GM21528 (cell line): ENCODE data around the gene CCBE1.

ENCODE experiments used
- ATAC-seq: cut with Tn5 transposase; IDR thresholded peaks from one replicate; pipeline ENCODE4 v1.9.1; 2021; ENCODE audit warnings: mild to moderate bottlenecking, moderate library complexity; ENCODE audit not compliant: unreplicated experiment, low FRiP score

CCBE1 gene

GRCh38 chr18:59577386-59577655 lies 119.9 kb downstream of the CCBE1 start:
- no peak for ATAC-seq

- no peak for ATAC-seq
Observed at GRCh38 chr18:59576541-59577385, 120.5 kb downstream of the CCBE1 start.

DNA sequence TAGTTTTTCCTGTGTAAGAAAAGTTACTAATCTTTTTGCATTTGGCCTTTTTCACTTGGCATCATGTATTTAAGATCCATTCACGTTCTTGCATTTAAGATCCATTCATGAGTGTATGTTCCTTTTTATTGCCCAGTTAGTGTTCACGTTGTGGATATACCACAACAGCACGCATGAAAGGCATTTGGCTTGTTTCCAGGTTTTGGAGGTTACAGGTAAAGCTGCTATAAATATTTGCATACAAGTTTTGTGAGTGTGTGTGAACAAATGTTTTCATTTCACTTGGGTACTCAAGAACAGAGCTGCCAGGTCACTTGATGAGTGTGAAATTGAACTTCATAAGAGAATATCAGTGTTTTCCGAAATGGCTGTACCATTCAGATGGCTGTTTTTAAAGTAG lies 121.2 kb downstream of the CCBE1 start:
- ATAC-seq: no peak

- ATAC-seq: no peak
Observed at GRCh38 chr18:59573962-59574361, 123.3 kb downstream of the CCBE1 start.

DNA sequence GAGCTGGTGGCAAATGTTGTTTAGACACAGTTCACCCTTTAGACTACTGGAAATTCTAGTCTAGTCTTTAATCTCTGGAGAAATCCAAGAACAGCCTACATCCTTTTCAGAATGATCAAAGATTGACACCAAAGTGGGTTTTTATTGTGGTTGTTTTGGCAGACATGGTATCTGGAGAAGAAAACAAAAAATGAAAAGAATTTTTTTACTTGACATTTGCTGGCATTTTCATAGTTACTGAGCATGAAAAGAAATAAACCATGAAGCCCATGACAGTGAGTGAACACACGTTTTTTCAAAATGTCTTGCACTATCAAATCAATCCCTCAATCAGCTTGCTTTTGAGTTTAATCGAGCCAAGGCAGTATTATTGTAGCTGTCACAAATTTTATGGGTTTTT lies 125.3 kb downstream of the CCBE1 start:
- no peak for ATAC-seq

DNA sequence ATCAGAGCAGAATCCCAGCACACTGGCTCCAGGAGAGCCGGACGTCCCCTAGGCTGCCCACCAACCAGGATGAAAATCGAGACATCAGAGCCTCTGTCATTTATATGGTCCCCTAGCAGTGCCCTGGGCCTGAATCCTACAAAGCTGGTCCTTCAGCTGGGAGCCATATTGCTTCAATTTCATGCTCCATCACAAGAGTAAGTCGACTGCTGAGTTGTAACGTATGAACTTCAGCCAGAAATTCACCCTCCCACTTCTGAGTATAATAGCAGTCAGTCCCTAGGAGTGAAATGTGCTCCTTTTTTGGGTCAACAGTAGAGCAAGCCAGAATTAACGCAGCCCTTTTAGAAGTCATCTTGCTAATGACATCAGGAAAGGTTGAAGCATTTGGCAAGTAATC lies 126.4 kb downstream of the CCBE1 start:
- ATAC-seq: no peak

- ATAC-seq: no peak
Observed at GRCh38 chr18:59570101-59570775, 127.0 kb downstream of the CCBE1 start.

DNA sequence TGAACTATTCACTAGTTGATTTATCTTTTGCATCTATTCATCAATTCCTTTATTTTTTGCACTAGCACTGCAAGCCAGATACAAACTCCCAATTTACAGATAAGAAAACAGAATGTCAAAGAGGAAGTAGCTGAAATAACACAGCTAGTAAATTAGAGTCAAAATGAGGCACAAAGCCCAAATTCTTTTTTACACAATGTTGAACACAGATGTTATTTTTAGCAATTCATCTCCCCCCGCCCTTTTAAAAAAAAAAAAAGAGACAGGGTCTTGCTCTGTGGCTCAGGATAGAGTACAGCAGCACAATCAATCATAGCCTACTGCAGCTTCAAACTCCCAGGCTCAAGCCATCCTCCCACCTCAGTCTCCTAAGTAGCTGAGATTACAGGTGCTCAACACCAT lies 127.8 kb downstream of the CCBE1 start:
- no peak for ATAC-seq

DNA sequence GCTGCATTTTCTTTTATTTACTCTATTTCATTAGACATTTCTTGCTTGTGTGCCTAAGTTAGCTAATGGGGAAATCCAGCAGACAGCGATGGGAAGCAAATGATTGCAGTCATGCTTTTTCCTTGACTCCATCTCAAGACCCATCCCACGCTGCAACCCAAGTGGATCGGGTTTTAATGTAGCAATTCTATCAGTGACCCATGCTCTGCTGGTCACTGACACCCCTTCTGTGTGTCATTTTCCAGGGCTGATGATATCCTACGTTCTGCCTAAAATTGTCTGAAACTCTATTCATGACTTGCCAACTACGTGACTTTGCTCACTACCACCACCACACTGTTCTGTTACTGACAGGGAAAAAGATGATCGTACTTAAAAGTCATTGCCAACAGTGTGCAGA lies 129.8 kb downstream of the CCBE1 start:
- no peak for ATAC-seq

GRCh38 chr18:59566533-59566971 lies 130.7 kb downstream of the CCBE1 start:
- ATAC-seq: no peak

DNA sequence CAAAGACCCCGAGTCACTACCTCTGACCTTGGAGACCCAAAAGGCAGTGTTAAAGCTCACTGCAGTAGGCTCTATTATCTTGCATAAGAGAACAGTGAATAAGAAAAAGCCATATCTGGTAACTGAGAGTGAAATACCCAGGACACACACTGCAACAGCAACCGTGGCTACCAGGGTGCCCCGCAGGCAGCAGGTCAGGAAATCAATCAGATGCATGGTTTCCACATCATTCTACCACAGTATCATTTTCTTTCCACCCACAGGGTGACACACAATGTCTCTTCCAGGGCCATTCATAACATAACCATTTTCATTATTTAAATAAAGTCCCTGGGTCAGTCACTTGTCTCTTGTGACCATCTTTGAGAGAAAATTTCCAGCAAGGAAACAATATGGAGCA lies 131.3 kb downstream of the CCBE1 start:
- no peak for ATAC-seq

DNA sequence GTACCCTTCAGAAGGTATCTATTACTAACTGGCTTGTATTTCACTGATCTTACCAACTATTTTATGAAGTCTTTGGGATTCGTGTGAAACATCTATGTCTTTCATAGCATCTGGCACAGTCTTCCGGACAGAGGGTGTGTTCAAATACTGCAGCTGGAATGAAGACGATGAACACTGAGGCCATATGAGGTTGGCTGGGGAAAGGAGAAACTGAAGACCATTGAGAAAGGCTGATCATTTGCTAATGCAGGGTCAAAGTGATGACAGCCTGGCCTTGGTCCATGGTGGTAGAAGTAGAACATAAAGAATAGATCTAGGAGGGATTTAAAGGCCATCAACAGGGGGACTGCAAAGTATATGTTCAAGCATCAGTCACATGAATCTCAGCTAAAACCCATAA lies 132.7 kb downstream of the CCBE1 start:
- ATAC-seq: no peak

- no peak for ATAC-seq
Observed at GRCh38 chr18:59563176-59563785, 133.9 kb downstream of the CCBE1 start.

DNA sequence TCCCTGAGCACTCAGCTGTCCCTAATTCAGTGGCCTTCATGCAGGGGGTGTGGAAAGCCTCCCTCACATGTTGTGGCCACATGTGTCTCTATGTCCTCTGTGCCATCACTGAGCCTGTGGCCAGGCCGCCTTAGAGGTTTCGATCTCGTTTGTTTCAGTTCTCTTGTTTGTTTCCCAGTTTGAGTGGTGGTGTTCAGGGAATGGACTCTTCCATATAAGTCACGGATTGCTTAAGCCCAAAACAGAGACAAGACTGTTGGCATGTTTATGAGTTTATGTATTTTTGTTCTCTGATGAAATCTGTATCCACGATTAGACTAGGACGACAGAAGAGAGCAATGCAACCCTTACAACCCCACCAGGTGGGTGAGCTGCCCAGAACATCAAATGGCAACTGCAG lies 134.5 kb downstream of the CCBE1 start:
- ATAC-seq: no peak

DNA sequence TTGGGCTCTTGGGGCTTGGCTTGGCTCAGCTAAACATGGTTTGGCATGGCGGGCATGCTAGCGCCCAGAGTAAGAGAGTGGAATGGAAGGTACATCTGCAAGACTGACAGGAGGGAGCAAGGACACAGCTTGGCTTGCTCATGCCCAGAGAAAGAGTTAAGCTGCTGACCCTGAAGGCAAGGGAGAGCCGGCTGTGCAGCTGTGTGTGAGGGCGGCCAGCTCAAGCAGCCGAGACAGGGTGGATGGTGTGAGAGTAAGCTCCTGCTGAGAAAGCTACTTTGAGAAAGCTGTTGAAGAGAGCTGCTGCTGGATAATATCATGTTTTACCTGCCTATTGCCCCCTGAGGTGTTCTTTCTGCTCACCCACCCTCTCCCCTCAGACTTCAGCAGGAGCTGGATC lies 135.6 kb downstream of the CCBE1 start:
- ATAC-seq: no peak

DNA sequence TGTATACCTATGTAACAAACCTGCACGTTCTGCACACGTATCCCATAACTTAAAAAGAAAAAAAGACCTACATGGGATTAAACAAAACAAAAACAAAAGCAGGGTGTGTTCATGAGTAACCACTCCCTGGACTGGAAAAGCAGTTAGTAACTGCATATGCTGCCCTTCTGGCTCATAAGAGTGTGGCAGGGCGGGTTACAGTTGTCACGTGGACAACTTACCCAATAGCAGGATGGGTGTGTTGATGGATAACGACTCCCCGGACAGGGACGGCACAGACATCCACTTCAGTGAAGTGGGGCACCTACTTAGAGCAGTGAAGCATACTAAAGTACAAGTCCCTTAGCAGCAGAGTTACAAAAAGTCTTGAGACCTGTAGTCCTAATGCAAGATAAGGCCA lies 136.7 kb downstream of the CCBE1 start:
- ATAC-seq: no peak

DNA sequence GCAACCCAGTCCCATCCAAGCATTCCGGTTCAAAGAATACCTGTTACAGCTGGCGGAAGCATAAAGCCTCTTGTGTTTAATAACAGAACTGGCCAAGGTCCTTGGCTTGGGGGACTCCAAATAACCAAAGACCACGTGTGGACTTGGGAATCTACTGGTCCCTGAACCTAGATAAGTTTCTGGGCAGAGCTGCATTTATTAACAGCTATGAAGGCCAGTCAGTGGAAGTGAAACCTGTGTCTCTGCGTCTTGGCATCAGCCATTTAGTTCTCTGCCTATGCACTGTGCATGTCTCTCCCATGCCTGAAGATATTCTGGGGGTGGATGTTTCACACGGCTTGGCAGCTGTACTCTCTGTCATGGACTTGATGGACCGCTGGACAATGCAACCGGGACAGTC lies 137.7 kb downstream of the CCBE1 start:
- ATAC-seq: no peak

DNA sequence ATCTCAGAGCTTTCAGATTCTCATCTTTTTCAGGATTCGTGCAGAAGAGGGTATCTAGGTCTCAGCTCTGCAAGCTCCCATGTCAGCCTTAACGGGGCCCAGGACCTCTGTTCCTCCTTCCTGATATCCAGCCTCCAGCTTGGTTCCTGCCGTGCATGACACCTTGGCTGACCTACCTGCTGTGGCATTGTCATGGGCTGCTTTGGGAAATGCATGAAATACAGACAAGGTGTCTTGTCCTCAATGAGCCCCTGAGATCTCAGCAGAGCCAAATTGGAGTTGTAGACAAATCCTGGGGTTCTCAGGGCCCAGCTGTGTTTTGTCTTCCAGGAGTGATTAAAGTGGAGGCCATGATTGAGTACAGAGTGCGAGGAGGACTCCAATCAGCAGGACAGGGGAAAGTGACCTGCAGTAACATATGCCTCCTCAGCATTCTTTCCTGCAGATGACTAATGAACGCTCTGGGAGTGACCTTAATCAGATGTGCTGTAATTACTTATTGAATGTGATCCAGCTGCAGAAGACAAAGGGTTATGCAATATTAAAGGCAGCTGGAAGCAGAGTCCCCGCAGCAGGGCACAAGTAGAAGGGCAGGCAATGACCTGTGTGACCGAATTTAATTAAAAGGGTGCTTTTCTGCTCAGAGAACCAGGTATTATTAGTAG lies 141.1 kb downstream of the CCBE1 start:
- no peak for ATAC-seq

DNA sequence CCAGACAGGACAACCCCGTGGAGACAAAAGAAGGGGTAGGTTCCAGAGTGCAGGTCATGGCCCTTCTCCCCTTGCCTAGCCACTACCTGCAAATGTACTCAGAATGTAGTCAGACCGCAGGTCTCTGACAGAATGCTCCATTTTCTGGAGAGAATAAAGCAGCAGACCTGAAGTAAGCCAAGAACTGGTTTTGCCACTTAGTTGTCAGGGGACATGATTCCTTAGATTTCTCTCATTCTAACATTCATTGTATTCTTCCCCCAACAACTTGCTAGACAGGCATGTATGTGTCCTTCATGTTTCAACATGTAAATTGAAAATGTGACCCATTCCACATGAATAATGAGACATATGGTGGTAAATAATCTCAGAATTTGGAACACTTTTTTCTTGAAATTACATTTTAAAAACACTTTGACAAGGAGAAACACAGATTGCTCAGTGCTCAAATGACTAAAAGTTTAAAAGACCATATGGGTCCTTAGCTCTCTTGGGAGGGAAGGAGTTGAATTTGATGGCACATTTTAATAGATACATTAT lies 142.4 kb downstream of the CCBE1 start:
- ATAC-seq: no peak

- ATAC-seq: no peak
Observed at GRCh38 chr18:59553273-59553870, 143.9 kb downstream of the CCBE1 start.
